Activated naive CD4-positive, alpha-beta T cell treated with anti-CD3 and anti-CD28 coated beads for 36 hours (primary cell): Measurements from ENCODE around the gene OLFM4. TPM values are rescaled to one million over a fixed set of nuclear protein-coding genes. Genes with fewer than 3 reads are reported as not detected.

ENCODE experiments used
- CTCF ChIA-PET: fragments of 350-600 bp; sonication (Branson Sonifier 250); formaldehyde crosslinking; loops from one replicate; lab custom pipeline; 2021; ENCODE audit warnings: antibody characterized with exemption; lab: Charles Lee
- DNase-seq: peaks from one replicate; pipeline ENCODE4 v3.0.0-alpha.2; 2020
- H3K27ac Mint-ChIP-seq: one replicate; pipeline ENCODE4 v1.8.0; 2021; ENCODE audit warnings: mild to moderate bottlenecking, mixed read lengths
- H3K27me3 Mint-ChIP-seq: one replicate; pipeline ENCODE4 v1.8.0; 2021; ENCODE audit warnings: low read depth, mixed read lengths
- H3K36me3 Mint-ChIP-seq: one replicate; pipeline ENCODE4 v1.8.0; 2021; ENCODE audit warnings: low read depth, mixed read lengths
- H3K4me1 Mint-ChIP-seq: one replicate; pipeline ENCODE4 v1.8.0; 2021; ENCODE audit warnings: low read depth, mixed read lengths
- H3K4me3 Mint-ChIP-seq: one replicate; pipeline ENCODE4 v1.8.0; 2021; ENCODE audit warnings: mild to moderate bottlenecking, moderate library complexity, mixed read lengths
- H3K9me3 Mint-ChIP-seq: one replicate; pipeline ENCODE4 v1.8.0; 2021; ENCODE audit warnings: mixed read lengths
- intact Hi-C: fragments of 100-400 bp; cut with micrococcal nuclease; formaldehyde crosslinking; loops from one replicate; pipeline ENCODE4 v1.15.1; 2023
- total RNA-seq, 2 experiments: library from RNA; stranded (reverse); gene quantifications; one replicate each; pipeline ENCODE4 v1.2.3, GENCODE V29; 2021

Gene OLFM4
- total RNA-seq, 2 experiments from 2014 or later, result not detected

DNA sequence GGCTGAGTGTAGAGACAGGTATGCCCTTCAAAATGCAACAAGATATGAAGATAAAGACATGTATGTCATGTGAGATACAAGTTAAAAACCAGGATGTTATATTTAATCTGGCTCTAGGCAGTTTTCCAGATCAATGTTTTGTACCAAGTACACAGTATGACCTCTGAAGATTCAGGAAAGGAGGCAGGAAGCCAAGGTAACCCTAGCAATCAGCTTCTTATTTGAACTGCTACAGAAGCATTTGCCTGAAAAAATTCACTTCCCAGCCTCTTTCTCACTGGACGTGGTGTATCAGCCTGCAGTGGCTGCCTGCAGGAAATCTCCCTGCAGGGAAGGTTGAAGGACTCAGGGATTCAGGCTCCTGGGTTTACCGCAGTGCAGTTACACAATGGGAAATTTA is 24.1 kb downstream of the OLFM4 start:
- no peak overlapping the region for H3K4me3 Mint-ChIP-seq
- intact Hi-C loops, result no loop called here
- no peak for DNase-seq
- no peaks in the 10 kb centered on the region for H3K4me1 Mint-ChIP-seq
- H3K9me3 Mint-ChIP-seq, result no peaks in the 10 kb centered on the region
- CTCF ChIA-PET, result no interaction called here
- no peak overlapping the region for H3K27ac Mint-ChIP-seq
- no peaks in the 10 kb centered on the region for H3K36me3 Mint-ChIP-seq
- H3K27me3 Mint-ChIP-seq, result no peaks in the 10 kb centered on the region

DNA sequence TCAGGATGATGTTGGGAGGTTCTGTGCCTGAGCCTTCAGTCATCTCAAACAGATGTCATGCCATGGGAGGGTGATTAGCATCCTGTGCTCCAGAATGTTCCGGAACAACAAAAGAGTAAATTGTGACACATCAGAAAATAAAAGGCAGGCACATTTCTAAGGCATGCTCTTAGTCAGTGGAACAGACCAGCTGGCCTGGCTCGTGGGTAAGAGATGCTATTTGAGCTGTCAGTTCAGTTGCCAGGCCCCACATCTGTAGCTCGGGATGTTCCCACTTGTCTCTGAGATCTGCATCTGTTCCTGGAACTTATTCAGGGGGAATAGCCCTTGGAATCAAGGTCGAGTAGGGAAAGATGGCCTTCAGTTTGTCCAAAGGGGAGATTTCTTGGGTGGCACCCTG is 26.0 kb downstream of the OLFM4 start:
- CTCF ChIA-PET, result interaction anchor here (1.1 kb wide), 1 partner anchor 86 kb away, joined by 3 read pairs; no protein-coding TSS in a partner anchor
- no peak for DNase-seq
- no peak overlapping the region for H3K4me3 Mint-ChIP-seq
- H3K27ac Mint-ChIP-seq, result no peak overlapping the region
- no peaks in the 10 kb centered on the region for H3K9me3 Mint-ChIP-seq
- intact Hi-C loops, result no loop called here
- no peaks in the 10 kb centered on the region for H3K36me3 Mint-ChIP-seq
- no peaks in the 10 kb centered on the region for H3K4me1 Mint-ChIP-seq
- H3K27me3 Mint-ChIP-seq, result no peaks in the 10 kb centered on the region

DNA sequence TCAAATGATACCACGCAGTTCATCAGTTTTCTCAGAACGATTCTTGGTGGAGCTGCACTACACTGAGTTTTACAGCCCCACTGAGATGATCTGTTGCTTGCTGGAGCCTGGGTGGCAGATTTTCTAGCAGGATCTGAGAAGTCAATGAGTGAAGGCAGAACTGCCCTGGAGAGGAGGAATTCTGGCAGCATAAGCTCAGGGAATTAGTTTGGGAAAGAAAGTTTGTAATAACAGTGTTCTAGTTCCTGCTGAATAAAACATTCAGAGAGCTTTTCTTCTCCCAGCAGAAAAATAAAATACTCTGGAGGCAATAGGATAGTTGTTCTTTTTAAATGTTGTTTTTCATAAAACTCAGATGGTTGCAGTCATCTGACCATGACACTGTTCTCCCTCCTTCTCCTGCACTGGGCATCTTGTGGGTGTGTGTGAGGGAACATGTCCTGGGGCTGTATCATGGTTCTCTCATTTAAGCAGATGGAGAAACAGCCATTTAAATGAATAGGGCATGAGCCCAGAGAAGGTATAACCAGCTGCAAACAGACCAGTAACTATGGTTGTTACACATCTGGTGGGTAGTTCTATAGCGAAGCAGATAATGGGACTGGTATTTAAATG is 29.6 kb downstream of the OLFM4 start:
- H3K4me3 Mint-ChIP-seq, result no peak overlapping the region
- no peak for DNase-seq
- H3K36me3 Mint-ChIP-seq, result no peaks in the 10 kb centered on the region
- peaks cover 2% of the 10 kb centered on the region for H3K27me3 Mint-ChIP-seq
- CTCF ChIA-PET, result no interaction called here
- intact Hi-C loops, result no loop called here
- H3K4me1 Mint-ChIP-seq, result no peaks in the 10 kb centered on the region
- H3K27ac Mint-ChIP-seq, result no peak overlapping the region
- H3K9me3 Mint-ChIP-seq, result no peaks in the 10 kb centered on the region

DNA sequence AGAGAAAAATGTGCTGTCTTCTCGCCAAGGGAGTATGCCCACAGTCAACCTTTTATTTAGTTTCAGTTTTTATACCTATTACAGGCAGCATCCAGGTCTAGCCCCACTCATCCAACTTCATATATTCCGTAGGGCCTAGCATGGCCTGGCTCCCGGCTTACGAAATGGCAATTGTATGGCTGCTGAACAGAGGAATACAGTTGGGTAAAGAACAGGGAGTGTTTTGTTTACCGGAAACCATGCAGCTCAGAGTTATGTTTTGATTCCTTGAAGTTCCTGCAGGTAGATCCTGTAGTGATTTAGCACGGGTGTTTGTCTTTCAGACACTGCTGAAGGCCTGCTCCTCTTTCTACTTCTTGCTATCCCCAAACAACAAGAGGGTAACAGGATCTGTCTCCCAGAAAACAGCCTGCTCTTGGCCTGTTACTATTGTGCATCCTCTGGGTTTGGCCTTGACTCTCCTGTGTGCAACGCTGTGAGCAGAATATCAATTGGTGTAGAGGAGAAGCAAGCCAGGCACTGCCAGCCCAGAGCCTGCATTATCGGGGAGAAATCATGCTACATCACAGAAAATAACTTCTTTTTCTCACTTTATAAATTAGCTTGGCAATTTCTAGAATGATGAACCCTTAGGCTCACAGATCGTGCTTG is 32.4 kb downstream of the OLFM4 start:
- intact Hi-C loops, result no loop called here
- peaks cover 2% of the 10 kb centered on the region for H3K27me3 Mint-ChIP-seq
- H3K36me3 Mint-ChIP-seq, result no peaks in the 10 kb centered on the region
- no peaks in the 10 kb centered on the region for H3K9me3 Mint-ChIP-seq
- no peaks in the 10 kb centered on the region for H3K4me1 Mint-ChIP-seq
- H3K27ac Mint-ChIP-seq, result no peak overlapping the region
- CTCF ChIA-PET, result no interaction called here
- no peak overlapping the region for H3K4me3 Mint-ChIP-seq
- DNase-seq, result no peak

DNA sequence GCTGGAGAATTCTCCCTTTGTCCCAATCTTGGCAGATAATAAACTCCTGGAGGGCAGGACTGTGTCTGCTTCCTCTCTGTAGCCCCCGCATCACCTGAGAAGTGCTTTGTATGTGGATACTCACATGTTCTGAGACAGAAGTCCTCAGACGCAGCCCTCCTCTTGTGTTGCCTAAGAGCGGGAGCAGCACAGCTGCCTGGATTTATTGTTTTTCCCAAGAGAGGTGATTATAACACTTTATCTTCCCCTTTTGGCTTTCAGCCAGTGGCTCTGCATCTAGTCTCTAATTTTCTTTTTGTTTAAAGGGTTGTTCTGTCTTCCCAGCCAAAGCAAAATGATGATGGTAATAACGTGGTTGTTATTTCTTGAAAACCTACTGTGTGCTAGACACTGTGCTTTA is 36.1 kb downstream of the OLFM4 start:
- Mint-ChIP-seq H3K4me1 (no peaks in the 10 kb centered on the region), H3K9me3 (no peaks in the 10 kb centered on the region), H3K4me3 (no peak overlapping the region), H3K27ac (no peak overlapping the region), H3K36me3 (no peaks in the 10 kb centered on the region), H3K27me3 (peaks cover 2% of the 10 kb centered on the region)
- DNase-seq, result no peak
- intact Hi-C loops, result no loop called here
- CTCF ChIA-PET, result no interaction called here

DNA sequence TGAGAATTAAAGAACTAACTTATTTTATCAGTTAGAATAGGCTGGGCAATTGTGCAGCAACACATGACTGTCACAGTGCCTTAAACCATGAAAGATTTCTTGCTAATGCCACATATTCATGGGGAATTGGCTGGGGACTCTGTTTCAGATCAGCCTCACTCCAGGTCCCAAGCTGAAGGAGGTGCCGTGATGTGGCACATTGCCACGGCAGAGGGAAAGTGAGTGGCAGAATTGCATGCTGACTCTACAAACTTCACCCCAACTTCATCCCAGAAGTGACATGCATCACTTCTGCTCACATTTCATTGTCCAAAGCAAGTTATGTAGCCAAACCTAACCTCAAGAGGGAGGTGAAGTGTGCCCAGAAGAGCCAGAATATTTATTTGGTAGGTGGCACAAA is 37.8 kb downstream of the OLFM4 start:
- intact Hi-C loops, result no loop called here
- Mint-ChIP-seq H3K36me3 (no peaks in the 10 kb centered on the region), H3K27me3 (no peaks in the 10 kb centered on the region), H3K9me3 (no peaks in the 10 kb centered on the region), H3K4me3 (no peak overlapping the region), H3K27ac (no peak overlapping the region), H3K4me1 (no peaks in the 10 kb centered on the region)
- CTCF ChIA-PET, result no interaction called here
- DNase-seq, result no peak

DNA sequence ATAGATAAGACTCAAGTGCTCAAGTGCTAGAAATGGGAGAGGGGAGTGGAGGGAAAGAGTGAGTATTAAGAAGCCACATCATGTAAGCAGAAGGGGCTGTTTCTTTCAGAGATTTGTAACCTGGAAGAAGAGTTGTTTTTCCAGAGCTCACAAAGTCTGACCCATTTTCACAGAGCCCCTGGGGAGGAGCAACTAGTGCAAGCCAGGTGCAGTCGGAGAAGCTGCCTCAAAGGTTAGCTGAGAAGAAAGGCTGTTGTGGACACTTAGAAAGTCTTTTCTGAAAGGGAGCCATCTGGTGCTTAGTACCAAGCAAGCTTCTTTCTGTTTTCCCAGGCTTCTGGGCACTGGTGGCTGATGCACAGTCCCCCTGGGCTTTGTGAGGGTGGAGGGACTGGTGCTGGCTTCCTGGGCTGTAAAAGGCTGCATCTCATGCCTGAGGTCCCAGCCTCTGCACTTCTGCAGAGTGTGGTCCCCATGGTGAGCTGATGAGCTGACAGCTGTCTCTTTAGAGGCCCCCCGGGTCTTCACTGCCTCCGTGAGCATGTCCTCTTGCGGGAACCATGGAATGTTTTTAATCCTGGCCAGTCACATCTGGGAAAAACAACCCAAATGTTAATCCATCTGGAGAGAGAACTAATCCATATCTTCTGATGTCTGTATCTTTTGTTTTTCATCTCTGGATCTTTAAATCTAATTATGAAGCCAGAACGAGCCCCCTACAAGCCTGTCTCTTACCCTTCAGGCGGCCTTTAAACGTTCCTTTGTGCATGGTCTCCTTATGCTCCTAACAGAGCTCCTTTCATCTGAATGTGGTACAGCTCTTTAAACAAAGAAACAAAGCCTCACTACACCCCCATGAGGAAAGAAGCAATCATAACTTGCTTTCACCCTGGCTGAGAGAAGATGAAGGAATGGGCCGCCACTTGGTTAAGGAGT is 40.2 kb downstream of the OLFM4 start:
- Mint-ChIP-seq H3K27ac (no peak overlapping the region), H3K4me1 (no peaks in the 10 kb centered on the region), H3K27me3 (no peaks in the 10 kb centered on the region), H3K9me3 (no peaks in the 10 kb centered on the region), H3K36me3 (no peaks in the 10 kb centered on the region), H3K4me3 (no peak overlapping the region)
- CTCF ChIA-PET, result interaction anchor here (0.7 kb wide), 1 partner anchor 152 kb away, joined by 3 read pairs; no protein-coding TSS in a partner anchor
- DNase-seq, result no peak
- intact Hi-C loops, result no loop called here

DNA sequence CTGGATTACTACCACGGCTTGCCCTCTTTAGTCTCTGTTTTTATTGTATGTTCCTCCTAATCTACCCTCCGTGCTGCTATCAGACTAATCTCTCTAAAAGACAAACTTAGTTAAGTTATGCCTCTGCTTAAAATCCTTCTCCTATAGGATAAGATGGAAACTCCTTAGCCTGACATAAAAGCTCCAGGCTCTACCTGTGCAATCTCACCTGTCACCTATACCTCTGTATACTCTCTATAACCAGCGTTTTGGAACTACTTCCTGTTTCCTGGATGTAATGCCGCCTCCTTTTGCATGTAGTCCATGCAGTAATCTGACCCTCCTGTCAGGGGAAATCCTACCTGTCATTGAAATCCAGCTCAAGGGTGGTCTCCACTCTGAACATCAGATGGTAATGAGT is 41.2 kb downstream of the OLFM4 start:
- intact Hi-C loops, result no loop called here
- Mint-ChIP-seq H3K36me3 (no peaks in the 10 kb centered on the region), H3K4me3 (no peak overlapping the region), H3K4me1 (no peaks in the 10 kb centered on the region), H3K9me3 (no peaks in the 10 kb centered on the region), H3K27ac (no peak overlapping the region), H3K27me3 (no peaks in the 10 kb centered on the region)
- CTCF ChIA-PET, result interaction anchor here (0.7 kb wide), 1 partner anchor 153 kb away, joined by 3 read pairs; no protein-coding TSS in a partner anchor
- no peak for DNase-seq

DNA sequence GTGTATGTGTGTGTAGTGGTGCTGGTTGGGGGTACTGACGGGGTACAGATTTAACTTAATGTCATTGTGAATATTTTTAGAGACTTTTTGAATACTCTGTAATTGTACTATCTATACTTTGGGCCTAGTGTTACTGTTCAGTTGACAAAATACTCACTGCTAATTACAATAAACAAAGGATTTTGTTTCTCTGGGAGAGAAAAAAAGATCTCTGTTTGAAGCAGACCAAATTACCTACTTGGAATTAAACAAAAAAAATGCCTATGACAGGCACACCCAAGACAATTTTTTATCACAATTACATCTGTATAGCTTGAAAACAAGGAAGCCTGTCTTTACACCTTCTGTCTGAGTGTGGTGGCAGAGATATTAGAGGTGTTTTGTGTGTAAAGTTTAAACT is 45.1 kb downstream of the OLFM4 start:
- Mint-ChIP-seq H3K36me3 (no peaks in the 10 kb centered on the region), H3K4me1 (no peaks in the 10 kb centered on the region), H3K27ac (no peak overlapping the region), H3K9me3 (no peaks in the 10 kb centered on the region), H3K4me3 (no peak overlapping the region), H3K27me3 (peaks cover 2% of the 10 kb centered on the region)
- intact Hi-C loops, result no loop called here
- CTCF ChIA-PET, result no interaction called here
- DNase-seq, result no peak

DNA sequence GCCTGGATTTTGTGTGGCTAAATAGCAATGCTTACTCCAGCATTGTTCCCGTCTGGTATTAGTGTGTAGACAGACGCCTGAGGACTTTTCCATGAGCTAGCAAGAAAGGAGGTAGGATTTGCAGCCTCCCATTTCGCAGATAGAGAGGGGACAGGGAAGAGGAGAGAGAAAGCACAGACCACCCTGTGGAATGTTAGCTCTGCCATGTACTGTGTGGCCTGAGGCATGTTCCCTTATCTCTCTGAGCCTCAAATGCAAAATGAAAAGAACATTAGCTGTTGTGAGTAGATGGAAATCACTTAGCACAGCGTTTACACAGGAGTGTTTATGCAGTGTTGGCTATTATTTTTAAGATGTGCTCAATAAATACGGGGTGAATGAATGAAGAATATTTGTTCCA is 45.5 kb downstream of the OLFM4 start:
- no peaks in the 10 kb centered on the region for H3K9me3 Mint-ChIP-seq
- intact Hi-C loops, result no loop called here
- no peaks in the 10 kb centered on the region for H3K36me3 Mint-ChIP-seq
- CTCF ChIA-PET, result no interaction called here
- H3K27me3 Mint-ChIP-seq, result peaks cover 2% of the 10 kb centered on the region
- no peak overlapping the region for H3K27ac Mint-ChIP-seq
- H3K4me3 Mint-ChIP-seq, result no peak overlapping the region
- no peak for DNase-seq
- H3K4me1 Mint-ChIP-seq, result no peaks in the 10 kb centered on the region

DNA sequence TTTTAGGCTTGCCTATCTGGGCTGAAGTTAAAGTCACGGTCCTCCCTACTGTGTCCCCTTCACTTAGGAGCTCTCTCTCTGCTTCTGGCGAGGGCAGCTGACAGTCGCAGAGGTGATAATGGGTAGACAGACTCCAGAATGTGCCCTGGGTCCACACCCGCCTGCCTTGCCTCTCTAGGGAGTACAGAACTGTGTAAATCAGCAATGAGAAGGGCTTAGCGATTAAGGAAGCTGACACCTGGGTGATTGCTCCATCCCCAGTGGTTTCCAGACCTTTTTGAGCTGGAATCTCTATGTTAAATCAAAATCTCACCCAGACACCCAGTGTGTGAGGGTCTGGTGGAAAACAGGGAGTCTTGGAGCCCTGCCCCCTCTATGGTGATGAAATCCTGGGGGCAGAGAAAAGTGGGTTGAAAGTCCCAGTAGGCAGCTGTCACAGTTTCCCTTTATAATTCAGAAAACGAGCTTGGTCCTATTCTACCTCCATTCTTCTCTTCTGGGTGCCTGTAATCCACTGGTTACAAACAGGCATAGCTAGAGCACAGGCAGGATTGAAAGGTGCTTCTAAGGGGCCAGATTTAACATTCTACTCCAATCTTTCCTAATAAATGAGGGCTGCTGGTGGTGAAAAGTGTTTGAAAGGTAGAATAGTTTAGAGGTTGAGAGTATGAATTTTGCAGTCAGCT is 46.9 kb downstream of the OLFM4 start:
- Mint-ChIP-seq H3K4me1 (no peaks in the 10 kb centered on the region), H3K27me3 (peaks cover 2% of the 10 kb centered on the region), H3K36me3 (no peaks in the 10 kb centered on the region), H3K27ac (no peak overlapping the region), H3K9me3 (no peaks in the 10 kb centered on the region), H3K4me3 (no peak overlapping the region)
- intact Hi-C loops, result no loop called here
- no peak for DNase-seq
- CTCF ChIA-PET, result no interaction called here

DNA sequence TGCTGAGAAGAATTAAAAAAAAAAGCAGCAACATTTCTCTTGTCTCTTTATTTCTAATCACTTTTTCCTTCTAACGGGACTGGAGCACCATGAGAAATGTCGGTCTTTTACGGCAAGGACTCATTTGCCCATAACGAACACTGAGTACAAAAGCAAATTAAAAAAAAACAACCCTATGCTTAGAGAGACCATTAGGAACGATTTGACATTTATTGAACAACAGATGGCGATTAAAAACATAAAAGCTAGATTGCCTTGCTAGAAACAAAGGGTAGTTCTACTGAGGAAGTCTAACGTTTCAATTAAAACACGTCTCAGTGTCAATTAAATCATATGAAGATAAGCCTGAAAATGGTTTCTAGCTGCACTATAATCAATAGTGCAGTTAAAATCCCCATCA is 51.1 kb downstream of the OLFM4 start:
- H3K36me3 Mint-ChIP-seq, result no peaks in the 10 kb centered on the region
- H3K4me1 Mint-ChIP-seq, result no peaks in the 10 kb centered on the region
- no peaks in the 10 kb centered on the region for H3K9me3 Mint-ChIP-seq
- no peak overlapping the region for H3K27ac Mint-ChIP-seq
- DNase-seq, result no peak
- no peak overlapping the region for H3K4me3 Mint-ChIP-seq
- intact Hi-C loops, result no loop called here
- CTCF ChIA-PET, result no interaction called here
- H3K27me3 Mint-ChIP-seq, result peaks cover 4% of the 10 kb centered on the region
